ENCODE measurements around the gene EVA1A.
"Not testable (repeated sequence)": the region's sequence is repeated elsewhere in the genome, so short reads cannot be mapped to it uniquely, and the experiment has no call there.

EVA1A gene

DNA sequence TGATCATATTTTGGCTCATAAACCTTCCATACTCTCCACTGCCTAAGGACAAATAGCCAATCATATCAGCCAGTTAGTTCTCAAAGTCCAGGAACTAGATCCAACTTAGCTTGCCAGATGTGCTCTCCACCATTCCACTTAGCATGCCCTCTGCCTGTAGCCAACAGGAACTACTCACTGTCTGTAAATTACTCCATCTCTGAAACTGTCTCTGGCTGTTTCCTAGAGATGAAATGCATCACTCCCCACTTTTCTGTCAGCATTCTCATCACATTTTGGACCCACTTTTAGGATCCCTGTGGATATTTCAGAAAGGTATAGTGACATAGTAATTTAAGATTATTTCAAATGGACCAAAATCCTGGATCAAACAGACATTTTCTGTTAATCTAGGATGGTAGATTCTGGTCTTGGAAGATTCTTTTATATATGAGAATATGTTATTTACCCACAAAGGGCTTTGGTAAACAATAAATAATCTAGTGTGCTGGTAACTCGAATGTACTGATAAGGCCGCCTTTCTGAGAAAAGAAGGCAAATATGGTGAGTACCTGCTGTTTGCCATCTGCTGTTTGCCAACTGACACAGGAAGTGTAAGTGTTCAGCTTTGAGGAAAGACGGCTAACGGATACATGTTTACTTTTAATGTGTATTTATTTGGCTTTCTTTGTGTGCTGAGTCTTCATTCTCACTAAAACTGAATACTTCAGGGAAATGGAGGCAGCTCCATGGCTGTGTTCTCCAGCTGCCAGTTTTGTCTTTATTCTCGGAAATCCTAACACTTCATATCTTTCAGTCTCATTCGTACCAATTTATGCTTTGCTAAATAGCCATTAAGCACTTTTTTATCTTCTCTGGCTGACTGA lies 79.5 kb downstream of the EVA1A start:
- DNase-seq = no peak

DNA sequence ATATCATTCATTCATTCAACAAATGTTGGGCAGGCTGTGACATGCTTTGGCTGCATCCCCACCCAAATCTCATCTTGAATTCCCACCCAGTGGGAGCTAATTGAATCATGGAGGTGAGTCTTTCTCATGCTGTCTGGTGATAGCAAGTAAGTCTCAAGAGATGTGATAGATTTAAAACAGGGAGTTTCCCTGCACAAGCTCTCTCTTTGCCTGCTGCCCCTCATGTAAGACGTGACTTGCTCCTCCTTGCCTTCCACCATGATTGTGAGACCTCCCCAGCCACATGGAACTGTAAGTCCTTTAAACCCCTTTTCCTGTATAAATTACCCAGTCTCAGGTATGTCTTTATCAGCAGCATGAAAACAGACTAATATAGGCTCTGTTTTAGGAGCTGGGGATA lies 83.0 kb downstream of the EVA1A start:
- not testable (repeated sequence) for DNase-seq

GRCh38 chr2:75476761-75477160 lies 84.0 kb downstream of the EVA1A start:
- DNase-seq = no peak

DNA sequence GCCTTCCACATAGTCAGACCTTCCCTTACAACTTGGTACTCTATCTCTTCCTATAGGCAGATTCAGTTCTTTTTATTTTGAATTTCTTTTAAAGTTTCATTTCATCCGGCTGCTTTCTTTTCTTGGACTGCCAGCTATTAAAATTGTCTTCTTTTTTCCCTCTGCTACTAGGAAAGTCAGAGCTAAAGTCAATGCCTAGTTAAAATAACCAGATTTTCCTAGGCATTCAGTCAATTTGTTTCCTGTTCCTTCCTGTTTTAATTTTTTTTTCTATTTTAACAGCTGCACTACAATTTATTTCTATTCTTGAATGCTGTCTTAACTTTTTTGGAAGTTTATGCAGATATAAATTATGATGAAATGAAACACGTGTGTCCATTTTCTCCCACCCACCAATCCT lies 84.8 kb downstream of the EVA1A start:
- no peak for DNase-seq

GRCh38 chr2:75475049-75475448 lies 85.7 kb downstream of the EVA1A start:
- DNase-seq = no peak

- no peak for DNase-seq
Measured at GRCh38 chr2:75474115-75474514, 86.6 kb downstream of the EVA1A start.

DNA sequence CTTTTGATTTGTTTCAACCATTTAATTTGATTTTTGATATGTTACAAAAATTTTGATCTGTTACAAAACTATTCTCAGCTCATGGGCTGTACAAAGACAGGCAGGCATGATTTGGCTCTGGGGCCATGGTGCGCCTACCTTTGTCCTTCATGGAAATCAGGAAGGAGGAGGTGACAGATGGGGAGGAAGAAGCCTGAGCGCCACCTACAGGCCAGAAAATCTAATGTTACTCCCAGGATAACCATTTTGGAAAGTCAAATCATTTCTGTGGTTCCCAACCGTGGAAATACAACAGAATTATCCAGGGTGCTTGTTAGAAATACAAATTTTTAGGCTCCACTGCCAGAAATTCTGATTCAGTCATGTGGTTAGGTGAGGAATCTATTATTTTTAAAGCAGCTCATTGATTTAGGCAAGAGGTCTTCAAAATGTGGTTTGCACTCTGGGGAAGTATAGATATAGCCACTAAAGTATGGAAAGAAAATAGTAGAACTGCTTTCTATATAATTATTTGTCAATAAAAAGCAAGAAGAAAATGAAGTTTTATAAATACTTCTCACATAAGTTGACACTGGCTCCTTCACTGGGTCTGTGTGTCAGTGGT lies 93.9 kb downstream of the EVA1A start:
- DNase-seq = peak; percentile 10

DNA sequence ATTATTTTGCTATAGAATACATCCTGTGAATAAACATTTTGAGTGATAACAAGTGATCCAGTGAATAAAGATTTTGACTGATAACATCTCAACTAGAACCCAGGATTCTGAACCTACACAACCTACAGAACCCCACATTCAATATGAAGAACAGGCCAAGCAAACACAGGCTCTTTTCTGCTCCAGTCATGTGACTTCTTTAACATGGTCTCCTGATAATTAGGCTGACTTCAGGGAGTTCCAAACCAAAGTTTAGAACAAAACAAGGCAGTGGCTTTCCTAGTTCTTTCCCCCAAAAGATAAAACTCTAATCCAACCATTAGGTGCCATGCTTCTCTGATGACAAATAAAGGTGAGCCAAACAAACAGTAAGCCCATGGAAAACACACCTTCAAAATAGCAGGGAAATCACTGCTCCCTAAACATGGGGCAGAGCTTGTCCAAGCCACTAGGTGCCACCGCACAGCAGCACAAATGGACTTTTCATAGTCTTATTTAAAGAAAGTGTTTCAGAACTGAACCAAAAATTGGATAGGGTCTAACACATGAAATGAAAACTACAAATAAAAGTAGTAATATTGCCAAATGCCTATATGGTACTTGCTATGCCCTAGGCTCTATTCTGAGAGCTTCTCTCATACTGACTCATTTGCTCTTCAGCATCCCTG lies 95.3 kb downstream of the EVA1A start:
- DNase-seq = no peak

DNA sequence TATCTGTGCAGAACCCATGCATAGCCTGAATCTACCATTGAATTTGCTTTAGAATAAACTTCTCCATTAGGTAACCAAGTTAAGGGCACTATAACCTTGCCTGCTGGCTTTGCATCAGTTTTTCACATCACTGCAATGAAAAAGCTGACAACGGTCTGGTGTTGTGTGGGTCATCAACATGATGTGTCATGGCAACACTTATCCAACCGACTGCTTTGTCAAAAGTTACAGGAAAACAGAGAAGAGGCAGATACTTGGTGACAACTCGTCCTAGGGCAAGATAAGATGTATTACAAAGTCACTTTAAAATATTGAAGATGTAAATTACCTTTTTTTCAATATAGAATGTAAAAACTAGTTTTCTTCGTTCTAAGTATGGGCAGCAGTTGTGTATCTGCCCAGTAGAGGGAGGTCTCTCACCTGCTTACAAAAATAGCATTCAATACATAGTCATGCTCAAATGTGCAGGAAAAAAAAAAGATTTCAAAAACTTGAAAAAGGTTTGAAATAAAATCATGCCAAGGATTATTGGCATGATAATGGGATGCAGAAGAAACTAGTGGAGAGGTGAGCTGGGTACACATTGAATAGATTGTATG lies 96.3 kb downstream of the EVA1A start:
- DNase-seq = no peak

DNA sequence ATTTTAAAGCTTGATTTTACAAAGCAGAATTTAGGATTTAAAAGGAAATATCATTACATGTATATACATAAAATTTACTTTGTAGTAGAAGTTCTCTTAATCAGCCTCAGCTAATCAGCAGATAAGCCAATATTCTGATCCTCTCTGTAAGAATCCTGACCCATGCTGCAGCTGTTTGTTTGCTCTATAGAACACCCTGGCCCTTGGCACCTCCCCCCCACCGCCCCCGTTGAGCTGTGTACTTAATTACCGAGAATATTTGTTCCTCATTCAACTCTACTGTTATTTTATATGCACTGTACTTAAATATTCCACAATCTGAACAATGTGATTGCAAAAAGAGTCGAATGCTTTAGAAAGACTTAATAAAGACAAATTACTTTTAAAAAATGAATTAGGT lies 98.0 kb downstream of the EVA1A start:
- DNase-seq = no peak

DNA sequence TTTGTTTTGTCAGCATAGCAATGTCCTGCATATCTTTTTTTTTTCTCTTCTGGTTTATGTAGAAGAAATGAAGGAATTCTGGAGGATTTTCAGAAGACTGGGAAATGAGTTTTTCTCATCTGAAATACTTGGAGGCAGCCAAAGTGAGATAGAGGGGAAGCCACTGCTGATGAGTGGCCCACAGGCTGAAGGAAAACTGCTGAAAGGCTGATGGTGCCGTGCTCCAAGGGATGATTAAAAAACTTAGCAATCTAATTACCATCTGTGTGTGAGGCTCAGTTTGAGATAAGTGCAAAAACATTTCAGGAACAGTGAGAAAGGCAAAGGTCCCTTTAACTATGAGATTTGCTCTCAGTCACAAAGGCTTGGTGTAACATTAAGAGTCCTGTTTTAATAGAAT lies 98.5 kb downstream of the EVA1A start:
- DNase-seq = no peak

DNA sequence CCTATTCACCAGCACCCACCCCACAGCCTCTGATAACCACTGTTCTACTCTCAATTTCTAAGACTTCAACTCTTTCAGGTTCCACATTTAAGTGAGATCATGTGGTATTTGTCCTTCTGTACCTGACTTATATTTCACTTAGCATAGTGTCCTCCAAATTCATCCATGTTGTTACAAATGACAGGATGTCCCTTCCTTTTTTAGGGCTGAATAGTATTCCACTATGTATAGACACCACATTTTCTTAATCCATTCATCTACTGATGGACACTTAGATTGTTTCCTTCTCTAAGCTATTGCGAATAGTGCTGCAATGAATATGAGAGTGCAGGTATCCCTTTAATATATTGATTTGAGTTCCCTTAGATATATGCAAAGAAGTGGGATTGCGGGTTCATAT lies 100.1 kb downstream of the EVA1A start:
- no peak for DNase-seq

GRCh38 chr2:75459565-75460310 lies 101.0 kb downstream of the EVA1A start:
- no peak for DNase-seq

- DNase-seq = no peak
Measured at GRCh38 chr2:75458201-75458600, 102.5 kb downstream of the EVA1A start.

DNA sequence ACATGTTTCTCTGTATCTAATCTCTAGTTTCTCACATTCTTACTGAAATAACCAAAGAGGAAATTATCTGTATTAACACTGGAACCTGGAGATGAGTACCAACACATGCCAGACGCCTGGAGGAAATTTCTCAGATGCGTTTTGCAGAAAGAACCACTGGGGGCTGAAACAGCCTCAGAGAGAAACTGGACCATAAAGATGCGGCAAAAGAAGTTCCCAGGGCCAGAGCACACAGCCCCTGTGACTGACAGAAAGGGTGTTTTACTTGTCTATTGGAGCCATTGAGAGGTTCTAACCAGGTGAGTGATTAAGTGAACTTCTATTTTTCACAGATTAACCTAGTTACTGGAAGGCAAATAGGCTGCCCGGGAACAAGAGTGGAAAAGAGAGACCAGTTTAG lies 103.9 kb downstream of the EVA1A start:
- DNase-seq = no peak

GRCh38 chr2:75456111-75456510 lies 104.6 kb downstream of the EVA1A start:
- no peak for DNase-seq

DNA sequence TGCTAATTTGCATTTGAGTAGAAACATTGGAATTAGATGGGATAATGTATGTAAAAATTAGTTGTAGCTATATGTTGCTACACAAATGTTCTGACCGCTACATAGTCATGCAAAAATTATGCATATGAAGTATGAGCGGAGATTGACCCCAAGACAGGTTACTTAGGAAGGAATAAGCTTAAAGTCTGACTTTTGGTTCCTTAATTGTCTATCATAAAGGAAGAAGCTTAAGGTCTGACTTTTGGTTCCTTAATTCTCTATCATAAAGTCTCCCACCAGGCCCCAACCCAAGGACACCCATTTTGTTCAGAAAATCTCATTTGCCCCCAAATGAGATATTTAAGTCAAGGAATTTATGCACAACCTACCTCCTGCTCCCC lies 106.5 kb downstream of the EVA1A start:
- no peak for DNase-seq

DNA sequence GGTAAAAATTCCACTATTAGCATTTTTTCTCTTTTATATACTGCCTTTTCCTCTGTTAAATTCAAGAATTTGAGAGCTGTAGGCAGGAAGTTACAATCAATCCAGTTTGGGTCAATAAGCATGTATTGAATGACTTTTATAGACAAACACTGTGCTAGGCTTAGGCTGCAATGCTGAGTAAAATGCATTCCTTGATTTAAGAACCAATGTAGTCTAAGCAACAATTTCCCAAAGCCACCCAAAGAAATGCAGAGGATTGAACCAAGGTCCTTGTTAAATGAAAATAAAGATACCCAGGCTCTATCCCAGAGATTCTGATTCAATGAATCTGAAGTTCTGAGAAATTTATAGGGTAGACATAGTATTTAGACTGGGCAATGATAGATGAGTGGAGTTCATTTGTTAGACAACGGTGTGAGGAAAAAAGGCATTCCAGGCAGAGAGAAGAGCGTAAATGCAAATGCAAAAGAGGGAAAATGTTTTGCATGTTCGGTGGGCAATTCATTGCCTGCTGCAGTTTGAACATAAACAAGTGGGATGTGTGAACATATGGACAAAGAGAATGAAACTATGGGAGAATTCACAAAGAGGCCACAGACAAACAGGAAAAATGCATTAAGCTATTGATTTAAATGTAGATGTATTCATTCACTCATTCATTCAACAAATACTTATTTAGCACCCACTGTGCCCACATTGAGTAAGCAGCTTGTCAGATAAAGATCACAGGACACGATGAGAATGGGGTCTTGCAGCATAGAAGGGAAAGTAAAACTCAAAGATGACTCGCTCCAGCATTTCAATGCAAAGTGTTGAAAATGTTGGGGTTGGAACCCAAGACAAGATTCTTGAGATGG lies 107.1 kb downstream of the EVA1A start:
- no peak for DNase-seq

DNA sequence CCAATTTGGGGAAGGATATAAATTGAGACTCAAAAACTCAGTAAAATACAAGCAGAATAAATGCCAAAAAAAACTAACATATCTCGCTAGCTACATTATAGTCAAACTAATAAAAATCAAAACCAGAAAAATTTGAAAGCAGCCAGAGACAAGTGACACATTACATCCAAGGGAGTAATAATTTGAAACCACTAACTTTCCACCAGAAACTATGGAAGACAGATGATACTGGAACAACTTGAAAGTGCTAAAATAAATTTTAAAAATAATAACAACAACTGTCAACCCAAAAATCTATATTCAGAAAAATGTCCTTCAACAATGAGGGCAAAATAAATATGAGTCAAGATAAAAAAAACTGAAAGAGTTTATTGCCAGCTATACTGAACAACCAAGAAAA lies 110.7 kb downstream of the EVA1A start:
- DNase-seq = no peak

DNA sequence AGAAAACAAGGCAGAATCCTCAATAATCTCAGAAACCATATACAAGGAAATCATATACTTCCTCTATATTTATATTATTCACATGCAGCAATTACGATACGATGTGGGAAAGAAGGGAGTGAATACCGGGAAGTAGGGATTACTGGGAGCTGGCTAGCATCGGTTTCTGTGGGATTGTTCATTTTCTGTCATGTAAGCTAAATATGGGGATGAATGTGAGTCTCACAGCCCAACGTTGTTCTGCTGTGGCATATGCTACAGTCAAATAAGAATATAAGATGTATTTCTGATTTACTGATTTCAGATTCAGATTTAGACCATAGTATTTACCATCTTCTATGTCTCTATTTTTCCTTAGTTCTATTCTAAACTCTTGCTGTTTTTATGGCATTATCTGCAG lies 113.6 kb downstream of the EVA1A start:
- no peak for DNase-seq

Data from activated CD4-positive, alpha-beta T cell treated with anti-CD3 and anti-CD28 coated beads for 48 hours (primary cell).